GM12878 (cell line): ENCODE data around the gene TLE3. TPM values are rescaled to one million over a fixed set of nuclear protein-coding genes. Genes with fewer than 3 reads are reported as not detected.

Experiments
- BCL3 ChIP-seq: IDR thresholded peaks from 2 replicates; pipeline ENCODE4 v1.6.1; 2011; ENCODE audit warnings: borderline replicate concordance, low read depth, mild to moderate bottlenecking, moderate library complexity, low read length; ENCODE audit not compliant: insufficient read depth, poor library complexity, severe bottlenecking
- CBFB ChIP-seq: IDR thresholded peaks from 2 replicates; pipeline ENCODE4 v1.6.1; 2016; ENCODE audit warnings: antibody characterized with exemption, low read depth
- CHD1 ChIP-seq: IDR thresholded peaks from 2 replicates; pipeline ENCODE4 v1.6.1; 2012; ENCODE audit warnings: low read depth, low read length, improper control_type of control experiment
- E2F4 ChIP-seq: IDR thresholded peaks from 2 replicates; pipeline ENCODE4 v1.6.1; 2012; ENCODE audit warnings: low read depth, low read length, improper control_type of control experiment
- IKZF1 ChIP-seq: fragments of 450-650 bp; conservative IDR thresholded peaks from 2 replicates; pipeline ENCODE4 v1.6.1; 2017; ENCODE audit warnings: antibody characterized with exemption, mild to moderate bottlenecking
- MYC ChIP-seq: IDR thresholded peaks from 2 replicates; pipeline ENCODE4 v1.6.1; 2011; ENCODE audit warnings: mild to moderate bottlenecking, low read length, moderate library complexity, inconsistent platforms; ENCODE audit not compliant: insufficient read depth, insufficient replicate concordance, insufficient read length, severe bottlenecking
- NFXL1 ChIP-seq: fragments of 450-650 bp; IDR thresholded peaks from 2 replicates; pipeline ENCODE4 v1.6.1; 2017; ENCODE audit warnings: antibody characterized with exemption, mild to moderate bottlenecking, borderline replicate concordance
- PAX5 ChIP-seq: IDR thresholded peaks from 2 replicates; pipeline ENCODE4 v1.6.1; 2011; ENCODE audit warnings: low read depth, low read length, borderline replicate concordance
- PAX8 ChIP-seq: fragments of 450-650 bp; IDR thresholded peaks from 2 replicates; pipeline ENCODE4 v1.6.1; 2017; ENCODE audit warnings: mild to moderate bottlenecking, moderate library complexity
- POLR2AphosphoS5 ChIP-seq: IDR thresholded peaks from 2 replicates; pipeline ENCODE4 v1.6.1; 2011; ENCODE audit warnings: mild to moderate bottlenecking, low read length, inconsistent platforms
- RELA ChIP-seq: fragments of 450-650 bp; IDR thresholded peaks from 2 replicates; pipeline ENCODE4 v1.8.0; 2014; ENCODE audit warnings: borderline replicate concordance; ENCODE audit not compliant: partially characterized antibody
- SPI1 ChIP-seq: IDR thresholded peaks from 2 replicates; pipeline ENCODE4 v1.6.1; 2011; ENCODE audit warnings: low read depth, mild to moderate bottlenecking, low read length, moderate library complexity, borderline replicate concordance; ENCODE audit not compliant: insufficient read depth
- TBL1XR1 ChIP-seq: IDR thresholded peaks from 2 replicates; pipeline ENCODE4 v1.6.1; 2012; ENCODE audit warnings: low read depth, low read length, improper control_type of control experiment
- TCF3 ChIP-seq: IDR thresholded peaks from 2 replicates; pipeline ENCODE4 v1.6.1; 2012; ENCODE audit warnings: low read depth, mild to moderate bottlenecking, low read length, borderline replicate concordance; ENCODE audit not compliant: insufficient read depth
- USF1 ChIP-seq: IDR thresholded peaks from 2 replicates; pipeline ENCODE4 v1.6.1; 2011; ENCODE audit warnings: borderline replicate concordance, low read depth, mild to moderate bottlenecking, moderate library complexity, mixed read lengths, low read length; ENCODE audit not compliant: insufficient read depth; ENCODE audit errors: extremely low read length
- ZBTB4 ChIP-seq: fragments of 450-650 bp; formaldehyde crosslinking; IDR thresholded peaks from 2 replicates; pipeline ENCODE4 v1.4.0; 2022; ENCODE audit warnings: mild to moderate bottlenecking, moderate library complexity
- ZNF622 ChIP-seq: fragments of 450-650 bp; IDR thresholded peaks from 2 replicates; pipeline ENCODE4 v1.6.1; 2017; ENCODE audit warnings: mild to moderate bottlenecking, inconsistent platforms
- polyA plus RNA-seq, 11 experiments: library from polyadenylated mRNA; depleted of rRNA in 4 of 11; unstranded in 6 of 11; stranded (reverse) in 5 of 11; fragments of >200 nt; fragmentation: Nextera tagmentation in 4 of 11; fragmentation: Illumina TruSeq in 1 of 11; extraction: Ambion mirVana in 4 of 11; extraction: Trizol in 1 of 11; gene quantifications; 1 replicate in 1 of 11; 2 replicates in 10 of 11; pipeline versions ENCODE4 v1.2.1 to v1.2.3, GENCODE V29; 2011 to 2016; ENCODE audit warnings: inconsistent platforms in 2 of 11, missing spikeins in 2 of 11, low read depth in 1 of 11
- total RNA-seq, 4 experiments: library from RNA; depleted of rRNA in 3 of 4; stranded (reverse); fragments of >200 nt in 3 of 4; fragmentation: Illumina TruSeq in 1 of 4; extraction: Trizol in 1 of 4; gene quantifications; 2 replicates each; pipeline versions ENCODE4 v1.2.1 to v1.2.3, GENCODE V29; 2013 to 2021
- TF ChIP-seq, protein P1 (sequence below): fragments of 450-650 bp; formaldehyde crosslinking; IDR thresholded peaks from 2 replicates; pipeline ENCODE4 v1.4.0; 2020; ENCODE audit warnings: mild to moderate bottlenecking, moderate library complexity

Gene TLE3
- total and polyA plus RNA-seq, 10 of the 15 experiments (the other 5 are each of a cell fraction or from before 2014, with no cell fraction given): 1.2 to 65.5 (median 9.7) TPM

DNA sequence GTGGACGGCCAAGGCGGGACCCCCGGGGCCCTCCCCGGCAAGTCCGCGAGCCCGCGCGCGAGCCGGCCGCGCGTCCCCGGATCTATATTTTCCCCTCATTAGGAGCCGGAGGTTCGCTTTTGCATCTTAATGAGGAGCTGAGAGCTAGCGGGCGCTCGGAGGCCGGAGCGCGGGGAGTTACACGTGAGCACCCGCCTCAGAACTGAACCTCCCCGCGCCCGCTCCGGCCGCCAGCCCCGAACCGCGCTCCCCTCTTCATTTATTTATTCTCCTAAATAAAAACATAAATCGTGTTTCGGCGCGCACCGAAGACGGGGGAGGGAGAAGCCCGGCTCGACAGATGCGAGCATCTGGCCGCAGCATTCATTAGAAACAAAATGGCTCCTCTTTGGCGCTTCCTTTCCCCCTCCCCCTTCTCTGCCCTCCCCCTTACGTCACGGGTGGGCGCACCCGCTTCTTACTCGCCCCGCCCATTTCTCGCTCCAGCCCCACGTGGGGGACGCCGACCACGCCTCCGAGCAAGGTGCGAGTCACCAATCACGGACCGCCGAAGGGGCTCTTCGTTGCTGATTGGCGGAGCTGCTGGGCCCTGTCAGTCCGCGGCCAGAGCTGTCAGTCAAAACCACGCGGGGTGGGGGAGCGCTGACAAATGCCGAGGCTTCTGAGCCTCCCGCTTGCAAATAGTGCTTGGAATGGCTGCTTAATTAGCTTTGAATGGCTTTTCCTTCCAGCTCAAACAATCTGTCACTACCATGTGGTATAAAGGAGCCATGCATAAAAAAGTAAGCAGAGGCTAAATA, 1.6 kb upstream of the TLE3 start (continued):
- TF ChIP-seq TBL1XR1 (peak; percentile 92), USF1 (peak; percentile 82), SPI1 (no peak), PAX8 (no peak), NFXL1 (no peak), RELA (peak; percentile 55), ZBTB4 (no peak), IKZF1 (peak; percentile 57), CHD1 (peak; percentile 55; the same call in 1 of the 2 replicates), E2F4 (0 out of 2 replicates have a peak, but pooled peaks have one; percentile 13), TCF3 (peak; percentile 57; the same call in 1 of the 2 replicates), POLR2AphosphoS5 (peak; percentile 90), ZNF622 (no peak), CBFB (peak; percentile 79; the same call in 1 of the 2 replicates), BCL3 (peak; percentile 42), MYC (no peak), PAX5 (peak; percentile 98)
- TF ChIP-seq, protein P1, sequence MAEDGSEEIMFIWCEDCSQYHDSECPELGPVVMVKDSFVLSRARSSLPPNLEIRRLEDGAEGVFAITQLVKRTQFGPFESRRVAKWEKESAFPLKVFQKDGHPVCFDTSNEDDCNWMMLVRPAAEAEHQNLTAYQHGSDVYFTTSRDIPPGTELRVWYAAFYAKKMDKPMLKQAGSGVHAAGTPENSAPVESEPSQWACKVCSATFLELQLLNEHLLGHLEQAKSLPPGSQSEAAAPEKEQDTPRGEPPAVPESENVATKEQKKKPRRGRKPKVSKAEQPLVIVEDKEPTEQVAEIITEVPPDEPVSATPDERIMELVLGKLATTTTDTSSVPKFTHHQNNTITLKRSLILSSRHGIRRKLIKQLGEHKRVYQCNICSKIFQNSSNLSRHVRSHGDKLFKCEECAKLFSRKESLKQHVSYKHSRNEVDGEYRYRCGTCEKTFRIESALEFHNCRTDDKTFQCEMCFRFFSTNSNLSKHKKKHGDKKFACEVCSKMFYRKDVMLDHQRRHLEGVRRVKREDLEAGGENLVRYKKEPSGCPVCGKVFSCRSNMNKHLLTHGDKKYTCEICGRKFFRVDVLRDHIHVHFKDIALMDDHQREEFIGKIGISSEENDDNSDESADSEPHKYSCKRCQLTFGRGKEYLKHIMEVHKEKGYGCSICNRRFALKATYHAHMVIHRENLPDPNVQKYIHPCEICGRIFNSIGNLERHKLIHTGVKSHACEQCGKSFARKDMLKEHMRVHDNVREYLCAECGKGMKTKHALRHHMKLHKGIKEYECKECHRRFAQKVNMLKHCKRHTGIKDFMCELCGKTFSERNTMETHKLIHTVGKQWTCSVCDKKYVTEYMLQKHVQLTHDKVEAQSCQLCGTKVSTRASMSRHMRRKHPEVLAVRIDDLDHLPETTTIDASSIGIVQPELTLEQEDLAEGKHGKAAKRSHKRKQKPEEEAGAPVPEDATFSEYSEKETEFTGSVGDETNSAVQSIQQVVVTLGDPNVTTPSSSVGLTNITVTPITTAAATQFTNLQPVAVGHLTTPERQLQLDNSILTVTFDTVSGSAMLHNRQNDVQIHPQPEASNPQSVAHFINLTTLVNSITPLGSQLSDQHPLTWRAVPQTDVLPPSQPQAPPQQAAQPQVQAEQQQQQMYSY (CRISPR knock-in tag): no peak
